Left hindlimb (tissue), 1 donor: ENCODE measurements around the gene MFSD6L.

Source experiments
- DNase-seq: peaks from one replicate; pipeline ENCODE4 v3.0.0-alpha.2; 2018

Gene MFSD6L, protein sequence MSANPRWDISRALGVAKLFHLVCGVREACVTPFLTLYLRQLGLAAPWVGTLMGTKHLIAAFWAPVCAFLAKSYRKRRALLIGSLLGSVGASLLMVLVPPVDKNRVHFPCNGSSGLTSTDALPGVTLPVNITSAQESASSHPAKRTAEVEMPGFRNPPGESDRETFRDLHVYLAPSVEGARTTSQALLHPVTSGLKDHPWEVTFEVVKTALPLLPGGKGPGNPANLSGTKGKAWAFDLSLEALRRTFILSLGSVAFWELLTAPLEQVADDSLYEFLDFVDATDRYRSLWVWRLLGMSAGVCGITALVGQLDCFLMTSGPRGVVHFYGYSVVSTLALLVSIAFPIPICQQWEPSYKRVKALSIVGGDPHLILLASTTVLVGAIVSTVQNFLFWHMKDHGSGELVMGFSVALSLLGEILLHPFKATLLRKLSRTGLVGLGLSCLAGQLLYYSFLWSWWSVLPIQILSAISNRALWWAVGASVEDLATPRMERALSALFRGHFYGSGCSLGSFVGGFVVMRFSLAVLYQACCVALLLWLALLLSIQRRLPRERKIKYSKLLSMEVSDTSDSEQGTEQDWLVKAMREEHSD

DNA sequence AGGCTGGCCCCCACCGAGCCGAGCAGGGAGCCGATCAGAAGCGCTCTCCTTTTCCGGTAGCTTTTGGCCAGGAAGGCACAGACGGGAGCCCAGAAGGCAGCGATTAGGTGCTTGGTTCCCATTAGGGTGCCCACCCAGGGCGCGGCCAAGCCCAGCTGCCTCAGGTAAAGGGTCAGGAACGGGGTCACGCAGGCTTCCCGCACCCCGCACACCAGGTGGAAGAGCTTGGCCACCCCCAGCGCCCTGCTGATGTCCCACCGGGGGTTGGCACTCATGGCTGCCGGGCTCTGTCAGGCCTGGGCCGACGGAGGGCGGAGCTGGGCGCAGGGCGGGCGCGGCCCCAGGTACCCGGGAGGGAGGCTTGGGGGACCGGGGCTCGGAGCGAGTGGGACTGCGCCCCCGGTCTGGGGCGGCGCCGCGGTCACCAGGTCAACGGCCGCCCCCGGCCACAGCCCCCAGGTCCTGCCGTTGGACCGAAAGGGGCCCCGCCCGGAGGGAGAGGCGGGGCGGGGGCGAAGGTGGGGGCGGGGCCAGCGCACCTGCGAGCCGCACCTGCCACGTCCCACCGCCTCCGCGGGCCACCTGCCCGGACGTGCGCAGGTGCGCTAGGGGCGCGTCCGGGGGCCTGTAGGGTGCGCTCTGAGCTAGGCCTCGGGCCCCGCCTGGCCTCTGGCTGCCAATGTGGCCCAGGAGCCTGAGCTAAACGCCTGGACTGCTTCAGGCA, at the start of gene MFSD6L:
Gene MFSD6L, minus strand, starts transcription at position 520 of the 724 bp plus-strand sequence. Its CDS starts 245 bp downstream, at position 275.
- no peak for DNase-seq

DNA sequence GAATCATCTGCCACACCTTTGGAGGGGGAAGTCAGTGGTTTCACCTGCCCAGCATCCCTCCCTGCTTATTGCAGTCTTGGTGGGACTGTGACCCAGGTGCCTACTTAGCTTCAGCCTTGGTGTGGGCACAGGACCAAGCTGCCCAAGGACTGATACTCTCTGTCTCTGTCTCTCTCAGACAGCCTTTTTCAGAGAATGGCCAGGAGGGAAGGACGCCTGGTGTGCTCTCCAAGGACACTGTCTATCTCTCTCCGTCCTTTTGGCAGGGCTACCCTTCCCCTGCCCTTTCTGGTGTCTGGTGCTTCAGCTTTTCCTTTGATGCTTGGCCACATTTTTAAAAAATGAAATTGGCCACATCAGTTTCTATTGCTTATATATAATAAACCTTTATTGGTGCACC, 48.7 kb upstream of the MFSD6L start:
- DNase-seq = no peak

DNA sequence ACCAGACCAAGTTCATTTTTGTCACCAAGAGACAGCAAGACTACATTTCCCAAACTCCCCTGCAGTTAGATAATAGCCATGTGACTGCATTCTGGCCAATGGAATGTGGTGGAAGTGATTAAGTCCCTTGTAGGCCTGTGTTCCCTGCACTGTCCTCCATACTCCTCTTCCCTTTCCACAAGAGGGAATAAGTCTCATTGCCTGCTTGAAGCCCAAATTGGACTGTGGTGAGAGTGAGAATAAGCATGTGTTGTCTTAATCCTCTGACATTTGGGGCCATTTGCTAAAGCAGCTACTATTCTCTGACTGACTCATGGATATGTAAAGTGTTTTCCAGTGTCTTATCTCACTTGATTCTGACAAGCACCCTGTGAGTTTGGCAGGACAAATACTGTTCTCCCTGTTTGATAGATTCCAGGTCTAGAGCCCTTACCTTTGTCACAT, 47.6 kb upstream of the MFSD6L start:
- DNase-seq = no peak

DNA sequence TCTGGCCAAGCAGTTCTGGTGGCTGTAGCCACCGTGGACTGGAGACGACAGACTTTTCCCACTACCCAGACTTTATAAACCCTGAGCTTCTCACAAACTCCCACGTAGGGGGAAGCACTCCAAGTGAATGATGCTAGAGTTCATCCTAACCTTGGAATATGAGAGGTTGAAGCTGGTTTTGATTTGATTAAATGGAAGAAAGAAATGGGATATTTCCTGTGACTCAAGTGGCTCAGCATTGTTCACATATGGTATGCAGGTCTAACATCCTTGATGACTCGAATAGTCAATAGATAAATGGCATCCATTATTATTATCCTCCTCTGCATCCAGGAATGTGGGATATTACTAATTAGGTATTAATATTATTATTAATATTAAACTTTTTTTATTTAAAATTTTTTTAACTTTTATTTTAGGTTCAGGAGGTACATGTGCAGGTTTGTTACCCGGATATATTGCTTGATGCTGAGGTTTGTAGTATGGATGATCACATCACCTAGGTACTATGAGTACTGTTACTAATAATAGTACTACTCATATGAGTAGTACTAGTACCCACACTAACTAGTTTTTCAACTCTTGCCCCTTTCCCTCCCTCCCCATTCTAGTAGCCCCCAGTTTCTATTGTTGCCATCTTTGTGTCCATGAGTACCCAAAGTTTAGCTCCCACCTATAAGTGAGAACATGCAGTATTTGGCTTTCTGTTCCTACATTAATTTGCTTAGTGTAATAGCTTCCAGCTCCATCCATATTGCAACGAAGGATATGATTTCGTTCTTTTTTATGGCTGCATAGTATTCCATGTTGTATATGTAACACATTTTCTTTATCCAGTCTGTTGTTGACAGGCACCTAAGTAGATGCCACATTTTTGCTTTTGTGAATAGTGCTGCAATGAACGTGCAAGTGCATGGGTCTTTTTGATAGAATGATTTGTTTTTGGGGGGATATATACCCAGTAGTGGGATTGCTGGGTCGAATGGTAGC, 45.4 kb upstream of the MFSD6L start:
- no peak for DNase-seq

DNA sequence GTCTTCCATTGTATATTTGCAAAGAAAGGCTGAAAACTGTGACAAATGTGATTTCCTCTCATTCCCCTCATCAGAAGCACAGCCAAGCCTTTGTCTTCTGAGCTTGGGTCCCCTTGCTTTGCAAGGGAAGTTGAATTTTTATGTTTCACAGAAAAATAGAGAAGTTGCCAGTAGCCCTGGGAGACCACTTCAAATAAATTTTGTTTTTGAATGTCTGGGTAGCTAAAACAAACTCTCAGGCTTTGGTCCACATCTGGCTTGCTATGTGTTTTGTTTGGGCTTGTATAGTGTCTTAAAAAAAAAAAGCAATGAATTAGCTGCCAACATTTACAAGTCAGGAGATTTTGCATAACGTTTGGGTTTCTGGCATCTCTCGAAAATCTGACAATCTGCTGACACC, 44.2 kb upstream of the MFSD6L start:
- no peak for DNase-seq

DNA sequence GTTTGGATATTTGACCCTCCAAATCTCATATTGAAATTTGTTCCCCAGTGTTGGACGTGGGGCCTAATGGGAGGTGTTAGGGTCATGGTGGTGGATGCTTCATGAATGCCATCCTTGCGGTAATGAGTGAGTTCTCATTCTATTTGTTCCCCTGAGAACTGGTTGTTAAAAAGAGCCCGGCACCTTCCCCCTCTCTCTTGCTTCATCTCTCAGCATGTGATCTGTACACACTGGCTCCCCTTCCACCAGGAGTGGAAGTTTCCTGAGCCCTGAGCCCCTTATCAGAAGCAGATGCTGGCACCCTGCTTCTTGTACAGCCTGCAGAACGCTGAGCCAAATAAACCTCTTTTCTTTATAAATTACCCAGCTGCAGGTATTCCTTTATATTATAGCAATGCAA, 42.7 kb upstream of the MFSD6L start:
- no peak for DNase-seq

DNA sequence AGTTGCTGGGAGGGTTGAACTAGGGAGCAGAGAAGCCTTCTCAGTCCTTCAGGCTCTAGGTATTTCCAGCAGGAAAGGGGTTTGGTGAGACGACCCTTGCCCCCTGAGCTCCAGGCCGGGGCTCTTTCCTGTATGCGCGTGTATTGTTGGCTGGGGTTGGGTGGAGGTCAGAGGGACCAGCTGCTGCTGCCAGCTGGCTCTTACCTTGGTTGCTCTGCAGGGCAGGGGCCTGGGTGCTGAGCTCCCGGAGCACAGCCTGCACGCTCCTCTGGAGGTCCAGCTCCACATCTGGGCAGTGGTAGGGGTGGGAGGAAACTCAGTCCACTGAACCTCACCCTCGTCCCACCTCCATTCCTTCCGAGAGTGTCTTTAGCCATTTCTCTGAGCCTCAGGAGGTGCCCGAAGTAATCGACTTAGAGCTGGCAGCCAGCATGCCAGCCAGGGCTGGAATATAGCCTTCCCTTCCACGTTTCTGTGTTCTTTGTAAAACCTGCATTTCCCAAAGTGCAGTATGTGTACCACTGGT, 40.3 kb upstream of the MFSD6L start:
- DNase-seq = no peak

DNA sequence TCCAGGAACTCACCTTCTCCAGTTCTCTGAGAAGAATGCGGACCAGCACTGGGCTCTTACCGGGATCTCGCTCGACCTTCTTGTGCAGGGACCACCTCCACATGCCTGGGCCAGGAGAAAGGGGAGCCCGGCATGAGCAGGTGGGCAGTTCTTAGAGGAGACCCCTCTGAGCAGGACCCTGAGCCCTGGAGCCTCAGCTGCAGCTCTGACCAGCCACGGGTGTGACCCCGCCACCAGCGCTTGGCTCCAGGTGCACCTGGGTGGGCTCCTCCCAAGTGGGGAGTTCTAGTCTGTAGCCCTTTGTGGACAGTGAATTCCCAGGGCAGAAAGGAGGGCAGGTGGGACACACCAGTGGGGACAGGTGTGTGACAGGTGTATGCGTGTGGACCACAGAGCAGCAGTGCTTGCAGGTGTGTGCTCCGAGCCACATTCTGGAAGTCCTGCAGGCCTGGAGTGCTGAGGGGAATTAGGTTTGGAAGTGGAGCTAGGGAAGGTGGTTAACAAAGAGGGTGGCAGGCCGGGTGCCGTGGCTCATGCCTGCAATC, 39.5 kb upstream of the MFSD6L start:
- DNase-seq = no peak

DNA sequence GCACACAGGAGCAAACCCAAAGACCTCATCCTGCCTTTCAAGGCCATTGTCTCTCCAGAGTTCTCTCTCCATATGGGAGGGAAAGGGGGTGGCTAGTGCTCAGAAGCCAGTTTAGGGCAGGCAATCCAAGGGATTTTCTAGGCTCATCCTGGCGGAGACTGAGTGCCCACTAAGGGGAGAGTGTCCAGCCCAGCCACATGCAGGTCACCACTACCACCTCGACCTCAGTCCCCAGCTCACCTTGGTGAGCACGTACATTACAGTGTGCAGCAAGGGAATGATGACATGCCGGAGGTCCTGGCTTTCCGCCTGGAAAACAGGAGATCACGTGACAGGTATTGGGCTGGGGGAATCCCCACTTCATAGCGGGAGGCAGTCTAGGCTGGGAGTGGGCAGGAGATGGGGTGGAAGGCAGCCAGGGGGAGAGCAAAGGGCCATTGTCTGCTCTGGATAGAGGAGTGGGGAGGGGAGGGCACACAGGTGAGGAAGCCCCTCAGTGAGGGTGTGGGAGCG, 38.5 kb upstream of the MFSD6L start:
- DNase-seq = no peak

DNA sequence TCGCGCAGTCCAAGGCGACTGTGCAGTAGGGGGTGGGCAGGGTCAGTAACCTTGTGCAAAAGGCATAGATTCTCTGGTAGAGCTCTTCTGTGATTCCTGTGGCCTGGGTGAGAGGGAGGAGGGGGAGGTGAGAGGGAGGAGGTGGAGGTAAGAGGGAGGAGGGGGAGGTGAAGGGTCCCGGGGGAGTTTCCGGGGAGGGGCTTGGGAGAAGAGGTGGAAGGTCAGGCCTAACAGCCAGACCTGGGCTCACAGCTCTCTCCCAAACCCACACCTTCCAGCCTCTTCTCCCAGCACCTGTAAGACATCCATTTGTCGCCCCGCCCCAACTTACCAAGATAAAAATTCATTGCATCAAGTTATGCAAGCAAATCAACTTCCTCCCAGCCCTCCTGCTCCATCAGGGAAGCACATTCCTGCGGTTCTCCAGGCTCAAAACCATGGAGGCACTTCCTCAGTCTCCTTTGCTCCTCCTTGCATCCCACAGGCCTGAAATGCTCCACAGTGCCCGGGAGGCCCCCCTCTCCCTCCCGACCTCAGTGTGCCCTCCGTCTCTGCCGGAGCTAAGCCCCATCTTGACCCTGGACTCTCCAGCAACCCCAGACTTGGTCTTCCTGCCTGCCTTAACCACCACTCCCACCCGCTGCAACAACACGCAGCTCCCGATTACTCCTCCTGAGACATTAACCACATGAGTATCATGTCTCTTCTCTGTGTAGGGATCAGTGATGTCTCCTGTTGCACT, 37.8 kb upstream of the MFSD6L start:
- no peak for DNase-seq

DNA sequence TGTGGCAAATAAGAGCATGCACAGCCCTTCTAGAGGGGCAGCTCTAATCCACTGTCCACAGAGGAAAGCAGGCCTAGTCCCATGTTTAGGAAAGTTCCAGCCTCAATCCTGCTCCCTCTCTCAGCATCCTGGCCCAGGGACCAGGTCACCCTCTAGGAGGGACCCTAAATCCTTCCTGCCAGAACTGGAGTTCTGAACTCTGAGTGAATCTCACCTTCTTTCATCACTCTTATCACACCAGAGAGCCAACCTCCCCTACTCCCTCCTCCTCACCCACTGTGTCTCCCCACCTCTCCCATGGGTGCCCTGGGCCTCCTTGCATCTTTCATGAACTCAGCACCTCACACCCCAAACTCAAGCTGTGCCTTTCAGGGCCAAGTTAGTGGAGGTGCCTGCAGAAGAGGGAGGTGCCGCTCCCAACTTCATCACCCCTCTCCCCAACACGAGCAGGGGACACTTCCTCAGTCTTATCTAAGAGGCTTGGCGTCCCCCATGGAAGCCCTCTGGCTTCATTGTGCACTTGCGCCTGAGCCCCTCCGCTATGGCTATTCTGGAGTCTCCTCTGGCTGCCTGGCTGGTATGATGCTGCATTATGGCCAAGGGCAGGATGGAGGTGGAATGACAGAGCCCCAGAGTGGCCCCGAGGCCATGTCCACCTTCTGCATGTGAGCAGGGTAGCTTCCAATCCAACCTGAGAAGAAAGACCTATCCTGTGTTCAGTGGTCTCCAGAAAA, 36.6 kb upstream of the MFSD6L start:
- DNase-seq = no peak

DNA sequence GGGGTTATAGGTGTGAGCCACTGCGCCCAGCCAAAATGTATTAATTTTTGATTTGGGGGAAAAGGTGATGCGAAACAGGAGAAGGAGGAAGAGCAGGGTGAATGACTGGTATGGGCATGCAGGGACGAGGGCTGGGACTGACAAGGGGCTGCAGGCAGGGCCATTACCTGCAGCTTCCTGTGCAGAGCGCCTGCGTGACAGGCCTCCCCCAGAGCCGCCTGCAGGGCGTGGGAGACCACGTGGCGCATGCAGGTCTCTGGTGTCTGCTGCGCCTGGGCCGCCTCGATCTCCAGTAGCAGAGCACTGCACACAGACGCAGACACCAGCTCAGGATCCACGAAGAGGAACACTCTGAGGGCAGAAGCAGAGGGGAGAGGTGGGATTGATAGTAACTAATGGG, 35.9 kb upstream of the MFSD6L start:
- no peak for DNase-seq

DNA sequence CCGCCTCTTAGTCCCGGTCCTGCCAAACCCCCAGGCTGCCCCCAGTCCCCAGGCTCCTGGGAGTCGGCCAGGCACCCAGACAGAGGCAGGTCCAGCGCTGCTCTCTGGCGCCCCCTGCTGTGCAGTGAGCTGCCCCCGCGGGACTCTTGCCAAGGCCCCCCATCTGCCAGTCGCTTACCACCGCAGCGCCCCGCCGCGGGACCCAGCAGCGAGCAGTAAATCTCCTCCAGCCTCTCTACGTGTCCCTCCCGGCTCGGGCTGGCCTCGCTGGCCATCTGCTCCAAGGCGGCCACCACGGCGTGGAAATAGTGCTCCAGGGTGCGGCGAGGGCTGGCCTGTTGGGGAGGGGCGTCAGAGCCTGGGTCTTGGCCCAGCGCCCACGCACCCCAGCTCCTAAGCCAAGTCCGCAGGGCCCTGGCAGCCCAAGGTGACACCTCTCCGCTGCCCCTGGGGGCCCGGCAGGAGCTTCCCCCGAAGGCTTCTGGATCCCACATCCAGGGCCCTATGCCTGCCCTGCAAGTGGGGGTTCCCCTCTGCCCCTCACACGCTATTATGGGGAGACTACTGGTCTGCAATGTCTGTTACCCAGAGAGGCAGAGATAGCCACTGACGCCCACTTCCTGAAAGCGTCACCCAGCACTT, 33.7 kb upstream of the MFSD6L start:
- DNase-seq = no peak

DNA sequence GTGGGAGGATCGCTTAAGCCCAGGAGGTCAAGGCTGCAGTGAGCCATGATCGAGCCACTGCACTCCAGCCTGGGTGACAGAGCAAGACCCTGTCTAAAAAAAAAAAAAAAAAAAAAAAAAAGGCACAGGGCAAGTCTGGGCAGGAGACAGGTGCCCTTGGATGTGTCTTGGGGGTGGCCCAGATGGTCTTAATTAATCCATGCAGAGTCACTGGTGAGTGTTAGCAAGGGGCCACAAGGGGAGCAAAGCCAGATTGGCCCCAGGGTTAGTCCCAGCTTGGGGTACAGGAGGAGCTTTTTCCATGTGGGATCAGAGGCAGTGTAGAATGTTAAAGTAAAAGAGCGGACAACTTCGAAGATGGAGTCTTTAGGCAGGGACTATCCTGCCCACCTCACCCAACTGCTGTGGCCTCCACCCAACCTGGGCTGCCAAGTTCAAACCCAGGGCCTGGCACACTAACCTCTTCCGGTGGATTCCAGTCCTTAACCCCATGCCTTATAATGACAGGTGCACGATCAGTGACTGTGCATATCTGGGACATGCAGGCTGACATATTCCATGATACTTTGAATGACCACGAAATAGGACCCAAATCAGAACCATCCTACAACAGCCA, 32.2 kb upstream of the MFSD6L start:
- no peak for DNase-seq

DNA sequence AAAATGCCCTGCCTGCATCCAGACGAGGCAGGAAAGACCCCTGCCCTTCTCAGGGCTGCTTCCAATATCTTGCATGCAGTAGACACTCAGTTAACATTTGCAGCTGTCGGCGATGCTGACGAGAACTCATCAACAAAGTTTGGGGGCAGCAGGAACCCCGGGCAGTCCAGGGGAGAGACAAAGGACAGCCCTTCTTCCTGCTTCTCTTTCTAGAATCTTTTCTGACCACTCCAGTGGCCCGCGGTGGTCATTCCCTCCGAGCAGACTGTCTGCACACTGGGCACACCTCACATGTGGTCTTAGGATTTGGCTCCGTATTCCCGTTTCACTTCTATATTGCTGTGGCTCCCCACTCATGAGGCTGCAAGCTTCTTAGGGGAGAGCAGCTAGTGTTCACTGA, 31.0 kb upstream of the MFSD6L start:
- DNase-seq = no peak

DNA sequence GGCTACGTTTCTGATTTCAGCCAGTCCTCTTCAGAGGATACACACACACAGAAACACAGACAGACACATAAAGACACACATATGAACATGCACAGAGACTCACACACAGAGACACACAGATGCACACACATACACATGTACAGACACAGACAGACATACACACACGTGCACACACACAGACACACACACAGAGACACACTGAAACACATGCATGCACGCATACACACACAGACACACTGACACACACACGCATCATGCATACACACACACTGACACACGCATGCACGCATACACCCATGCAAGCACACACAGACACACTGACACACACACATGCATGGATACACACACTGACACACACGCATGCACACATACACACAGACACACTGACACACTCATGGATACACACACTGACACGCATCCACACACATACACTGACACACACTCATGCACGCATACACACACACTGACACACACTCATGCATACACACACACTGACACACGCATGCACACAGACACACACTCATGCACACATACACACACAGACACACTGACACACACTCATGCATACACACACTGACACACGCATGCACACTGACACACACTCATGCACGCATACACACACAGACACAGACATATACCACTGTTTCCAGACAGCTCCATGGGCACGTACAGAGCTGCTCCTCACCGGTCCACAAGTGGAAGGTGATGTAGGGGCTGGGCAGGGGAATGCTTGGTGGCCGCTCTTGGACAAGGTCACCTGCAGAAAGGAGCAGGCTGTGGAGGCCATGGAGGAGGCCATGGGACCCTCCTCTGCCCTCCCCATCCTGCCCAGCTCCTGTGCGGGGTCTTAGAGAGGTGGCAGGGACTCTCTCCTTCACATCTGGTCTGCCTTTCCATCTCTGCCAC, 30.1 kb upstream of the MFSD6L start:
- no peak for DNase-seq

DNA sequence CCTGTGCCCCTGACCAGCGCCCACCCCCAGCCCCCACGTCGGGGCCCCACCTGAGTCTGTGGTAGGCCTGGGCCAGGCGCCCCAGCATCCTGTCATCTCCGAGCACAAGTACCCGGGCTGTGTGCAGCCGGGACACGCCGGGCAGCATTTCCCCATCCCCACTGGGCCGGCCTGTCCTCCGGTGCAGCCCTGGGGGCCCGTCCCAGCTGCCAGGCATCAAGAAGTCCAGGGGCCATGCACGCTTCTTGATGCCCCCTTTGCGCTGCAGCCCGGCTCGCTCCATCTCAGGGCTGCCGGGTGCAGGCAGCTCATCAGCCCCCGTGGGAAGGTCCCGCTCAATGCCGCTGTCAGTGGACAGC, 29.3 kb upstream of the MFSD6L start:
- no peak for DNase-seq

DNA sequence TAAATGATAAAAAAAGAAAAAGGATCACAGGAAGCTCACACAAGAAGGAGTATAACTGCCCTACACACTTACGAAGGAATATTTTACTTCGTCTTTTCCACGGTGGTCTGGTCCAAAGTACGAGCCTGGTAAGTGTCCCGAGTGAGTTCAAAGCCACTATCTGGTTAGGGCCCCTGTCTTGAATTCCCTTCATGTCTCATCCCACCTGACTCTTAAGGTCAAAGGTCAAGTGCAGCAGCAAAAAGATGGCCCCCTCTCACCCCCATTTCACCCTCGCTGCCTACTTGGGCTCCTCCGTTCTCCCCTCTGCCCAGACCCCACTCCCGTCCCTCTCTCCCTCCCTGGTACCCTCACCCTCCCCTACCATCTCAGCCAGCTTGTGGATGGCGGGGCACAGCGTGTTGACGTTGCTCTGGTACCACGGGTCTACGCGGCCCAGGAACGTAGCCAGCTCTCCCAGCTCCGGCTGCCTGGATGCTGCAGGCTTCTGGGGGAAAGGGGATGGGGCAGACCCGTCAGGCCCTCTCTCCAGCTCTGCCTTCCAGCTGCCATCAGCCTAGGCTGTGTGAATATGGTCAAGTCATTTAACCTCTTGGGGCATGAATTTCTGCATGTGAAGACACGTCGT, 27.8 kb upstream of the MFSD6L start:
- no peak for DNase-seq
